Kidney (tissue), 14 donors: ENCODE measurements around the gene WDR45B. TPM values are rescaled to one million over a fixed set of nuclear protein-coding genes. Genes with fewer than 3 reads are reported as not detected.

Experiments used
- DNase-seq, 5 donors: peaks; one replicate each; pipeline ENCODE4 v3.0.0-alpha.2; 2013 to 2020
- FAIRE-seq: peaks from 2 replicates; lab custom pipeline; 2012; peaks lifted over from hg19 to GRCh38; lab: Jason Lieb, UNC
- H3K27ac ChIP-seq, 2 donors: one replicate each; pipeline ENCODE4 v1.7.0; 2013; ENCODE audit warnings: low read depth in 2 of 2, low read length in 2 of 2, inconsistent platforms in 1 of 2
- H3K27me3 ChIP-seq: one replicate; pipeline ENCODE4 v1.7.1; 2013; ENCODE audit warnings: low read length, inconsistent platforms; ENCODE audit not compliant: control insufficient read depth, insufficient read depth
- H3K36me3 ChIP-seq, 3 donors: one replicate each; pipeline versions ENCODE4 v1.7.0 to v1.7.1; 2013; ENCODE audit warnings: low read length in 3 of 3, control low read depth in 1 of 3, inconsistent platforms in 1 of 3; ENCODE audit not compliant: insufficient read depth in 3 of 3, control insufficient read depth in 2 of 3
- H3K4me1 ChIP-seq, 3 donors: one replicate each; pipeline versions ENCODE4 v1.7.0 to v1.7.1; 2013; ENCODE audit warnings: low read length in 3 of 3, inconsistent platforms in 1 of 3, low read depth in 1 of 3; ENCODE audit not compliant: control insufficient read depth in 2 of 3, insufficient read depth in 2 of 3
- H3K4me3 ChIP-seq, 3 donors: one replicate each; pipeline versions ENCODE4 v1.7.0 to v1.8.1; 2013; ENCODE audit warnings: low read length in 3 of 3, control low read depth in 1 of 3, inconsistent platforms in 1 of 3
- H3K9ac ChIP-seq, 3 donors: one replicate each; pipeline versions ENCODE4 v1.7.0 to v1.7.1; 2013; ENCODE audit warnings: low read length in 3 of 3, control low read depth in 1 of 3, inconsistent platforms in 1 of 3
- H3K9me3 ChIP-seq, 3 donors: one replicate each; pipeline versions ENCODE4 v1.7.0 to v1.7.1; 2013; ENCODE audit warnings: low read length in 3 of 3, control low read depth in 1 of 3, inconsistent platforms in 1 of 3; ENCODE audit not compliant: control insufficient read depth in 2 of 3, insufficient read depth in 1 of 3
- CTCF ChIP-seq: IDR thresholded peaks from 3 replicates; pipeline ENCODE4 v1.5.1; 2012; ENCODE audit warnings: mild to moderate bottlenecking, moderate library complexity, borderline replicate concordance; ENCODE audit not compliant: insufficient read depth; ENCODE audit errors: extremely low read depth
- intact Hi-C: fragments of 100-400 bp; cut with DNase I; formaldehyde crosslinking; loops from one replicate; pipeline ENCODE4 v1.11.1; 2022
- polyA plus RNA-seq: library from polyadenylated mRNA; stranded (reverse); fragments of 350-450 nt; fragmentation: Illumina TruSeq; extraction: RNeasy Lipid Tissue Mini Kit (QIAGEN cat#74804); gene quantifications from one replicate; pipeline ENCODE4 v1.2.3, GENCODE V29; 2014; ENCODE audit warnings: low read depth, low replicate concordance; ENCODE audit not compliant: insufficient read depth
- total RNA-seq: library from RNA; stranded (reverse); fragmentation: NEBNext Ultra II Directional; extraction: Animal tissue kit (Norgen Biotek cat#: 25700); gene quantifications from one replicate; pipeline ENCODE4 v1.2.1, GENCODE V29; 2021
- donor health status: control.
- donor health status: control.
- donor health status: control.
- donor health status: control.
- donor health status: control.
- donor health status: DM: yes; HTN: yes; CAD: no.
- donor health status: Normal renal cell carcinoma (clear cell type).

Gene WDR45B
- total and polyA plus RNA-seq, 2 donors from 2014 or later = 64.7 to 65.4 TPM

- Histone ChIP-seq H3K9ac (no peak overlapping the region), H3K36me3 (no peaks in the 10 kb centered on the region), H3K27me3 (no peaks in the 10 kb centered on the region), H3K9me3 (peaks cover 0 to 5% (median 0%) of the 10 kb centered on the region in 3 donors), H3K4me3 (peak overlapping the region in 1 of 3 donors; percentile 66), H3K4me1 (peaks cover 0 to 18% (median 0%) of the 10 kb centered on the region in 3 donors), H3K27ac (peak overlapping the region in 1 of 2 donors; percentile 74)
- intact Hi-C loops = no loop called here
- no peak for FAIRE-seq
- peak in 1 of 5 donors; percentile 39 for DNase-seq
- TF ChIP-seq CTCF = no peak
Measured at GRCh38 chr17:82696259-82696658, 48.0 kb upstream of the WDR45B start.

GRCh38 chr17:82694647-82695046, 46.4 kb upstream of the WDR45B start:
- no peak overlapping the region for H3K4me3 ChIP-seq
- peaks cover 0 to 5% (median 0%) of the 10 kb centered on the region in 3 donors for H3K9me3 ChIP-seq
- no peaks in the 10 kb centered on the region for H3K36me3 ChIP-seq
- intact Hi-C loops = no loop called here
- no peak for TF ChIP-seq CTCF
- H3K4me1 ChIP-seq = peaks cover 0 to 18% (median 0%) of the 10 kb centered on the region in 3 donors
- no peak overlapping the region for H3K27ac ChIP-seq
- DNase-seq (no peak), FAIRE-seq (no peak)
- H3K27me3 ChIP-seq = no peaks in the 10 kb centered on the region
- H3K9ac ChIP-seq = no peak overlapping the region

GRCh38 chr17:82693168-82693867, 45.1 kb upstream of the WDR45B start:
- FAIRE-seq (no peak), DNase-seq (peak in 3 of 5 donors; percentile 75 to 88 (median 84))
- no peak overlapping the region for H3K9ac ChIP-seq
- H3K27ac ChIP-seq = no peak overlapping the region
- no peak overlapping the region for H3K4me3 ChIP-seq
- no peak for TF ChIP-seq CTCF
- H3K36me3 ChIP-seq = no peaks in the 10 kb centered on the region
- peaks cover 0 to 5% (median 0%) of the 10 kb centered on the region in 3 donors for H3K9me3 ChIP-seq
- intact Hi-C loops = no loop called here
- peaks cover 0 to 14% (median 0%) of the 10 kb centered on the region in 3 donors for H3K4me1 ChIP-seq
- no peaks in the 10 kb centered on the region for H3K27me3 ChIP-seq
